GM23248 (cell line): ENCODE measurements around the gene SYT1. TPM values are rescaled to one million over a fixed set of nuclear protein-coding genes. Genes with fewer than 3 reads are reported as not detected.

ENCODE experiments used
- DNase-seq: peaks from one replicate; pipeline ENCODE4 v3.0.0-alpha.2; 2015
- H2AFZ ChIP-seq: fragments of 200-600 bp; sonication (generic); 2 replicates; pipeline ENCODE4 v1.6.1; 2016; ENCODE audit warnings: antibody characterized with exemption
- H3F3A ChIP-seq: fragments of 200-600 bp; sonication (generic); 2 replicates; pipeline ENCODE4 v1.6.1; 2016; ENCODE audit warnings: mild to moderate bottlenecking, antibody characterized with exemption, mixed run types; ENCODE audit not compliant: insufficient read depth
- H3K27ac ChIP-seq: fragments of 200-600 bp; sonication (generic); 2 replicates; pipeline ENCODE4 v1.5.1; 2016; ENCODE audit warnings: mild to moderate bottlenecking
- H3K27me3 ChIP-seq: fragments of 200-600 bp; sonication (generic); replicated peaks from 2 replicates; pipeline ENCODE4 v1.6.1; 2016; ENCODE audit warnings: mild to moderate bottlenecking; ENCODE audit not compliant: insufficient read depth
- H3K36me3 ChIP-seq: fragments of 200-600 bp; sonication (generic); 2 replicates; pipeline ENCODE4 v1.6.1; 2016; ENCODE audit warnings: low read depth, mild to moderate bottlenecking
- H3K4me1 ChIP-seq: fragments of 200-600 bp; sonication (generic); 2 replicates; pipeline ENCODE4 v1.6.1; 2016; ENCODE audit warnings: mild to moderate bottlenecking; ENCODE audit not compliant: insufficient read depth
- H3K4me2 ChIP-seq: fragments of 200-600 bp; sonication (generic); one replicate; pipeline ENCODE4 v1.6.1; 2016; ENCODE audit warnings: mild to moderate bottlenecking; ENCODE audit not compliant: unreplicated experiment
- H3K4me3 ChIP-seq: fragments of 200-600 bp; sonication (generic); 2 replicates; pipeline ENCODE4 v1.5.1; 2016; ENCODE audit warnings: mild to moderate bottlenecking
- H3K79me2 ChIP-seq: fragments of 200-600 bp; sonication (generic); 2 replicates; pipeline ENCODE4 v1.6.1; 2016; ENCODE audit warnings: mild to moderate bottlenecking; ENCODE audit not compliant: insufficient read depth
- H3K9ac ChIP-seq: fragments of 200-600 bp; sonication (generic); 2 replicates; pipeline ENCODE4 v1.6.1; 2016; ENCODE audit warnings: mild to moderate bottlenecking
- H3K9me2 ChIP-seq: fragments of 200-600 bp; sonication (generic); 2 replicates; pipeline ENCODE4 v1.6.1; 2016; ENCODE audit warnings: mixed run types, mild to moderate bottlenecking, moderate library complexity; ENCODE audit not compliant: insufficient read depth
- H3K9me3 ChIP-seq: fragments of 200-600 bp; sonication (generic); one replicate; pipeline ENCODE4 v1.6.1; 2017; ENCODE audit warnings: low read depth
- H4K20me1 ChIP-seq: fragments of 200-600 bp; sonication (generic); 2 replicates; pipeline ENCODE4 v1.6.0; 2016; ENCODE audit not compliant: insufficient read depth
- EZH2 ChIP-seq: fragments of 200-600 bp; sonication (generic); IDR thresholded peaks from 2 replicates; pipeline ENCODE4 v1.6.1; 2018; ENCODE audit warnings: antibody characterized with exemption, mild to moderate bottlenecking; ENCODE audit not compliant: insufficient read depth, poor library complexity, severe bottlenecking
- EZH2phosphoT487 ChIP-seq: fragments of 200-600 bp; sonication (generic); IDR thresholded peaks from 2 replicates; pipeline ENCODE4 v1.6.1; 2018; ENCODE audit warnings: antibody characterized with exemption, moderate library complexity, mild to moderate bottlenecking, low read depth; ENCODE audit not compliant: insufficient read depth
- WGBS, 2 experiments: methylation state at CpG; one replicate each; pipeline ENCODE4 v1.1.6; 2015 to 2017; ENCODE audit warnings: low lambda C conversion rate in 2 of 2, low coverage in 1 of 2; ENCODE audit errors: missing lambda C conversion rate in 2 of 2; 5-methylcytosine and 5-hydroxymethylcytosine counted together
- in situ Hi-C: fragments of 300-500 bp; cut with MboI; formaldehyde crosslinking; loops from 2 replicates; pipeline ENCODE4 v1.15.0; 2020
- polyA plus RNA-seq: library from polyadenylated mRNA; unstranded; fragments of >200 nt; fragmentation: Nextera tagmentation; extraction: Ambion mirVana; gene quantifications from 2 replicates; pipeline ENCODE4 v1.2.1, GENCODE V29; 2016
- total RNA-seq: library from RNA; depleted of rRNA; stranded (reverse); fragments of >200 nt; shearing (Covaris generic); gene quantifications from 2 replicates; pipeline ENCODE4 v1.2.3, GENCODE V29; 2014

Gene SYT1
- total and polyA plus RNA-seq, 2 experiments from 2014 or later: 1.7 to 2.4 TPM

DNA sequence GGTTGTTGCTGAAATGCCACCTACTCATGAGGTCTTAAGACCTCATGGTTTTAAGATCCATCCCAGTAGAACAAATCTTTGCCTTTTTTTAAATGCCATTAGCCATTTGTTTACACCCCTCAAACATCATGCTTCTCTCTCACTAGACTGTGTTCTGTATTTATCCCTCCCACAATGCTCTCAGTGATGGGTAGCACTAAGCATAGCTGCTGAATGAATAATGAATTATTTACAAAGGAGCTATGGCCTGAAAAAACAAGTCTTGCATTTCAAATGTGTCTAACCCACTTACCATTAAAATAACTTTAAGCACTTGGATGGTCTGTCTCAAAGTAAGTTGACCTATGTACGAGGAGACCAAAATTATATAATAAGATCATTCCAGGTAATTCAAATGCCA lies 491.6 kb downstream of the SYT1 start:
- Histone ChIP-seq H3K36me3 (no peaks in the 10 kb centered on the region), H3K27ac (no peak overlapping the region), H3K4me2 (no peak overlapping the region), H3K9me2 (0 out of 2 replicates have a peak, but pooled peaks cover 4% of the 10 kb centered on the region), H4K20me1 (no peaks in the 10 kb centered on the region), H3K79me2 (no peaks in the 10 kb centered on the region), H3K9ac (no peak overlapping the region), H3K4me1 (no peaks in the 10 kb centered on the region), H3K9me3 (no peaks in the 10 kb centered on the region), H2AFZ (no peak overlapping the region), H3K27me3 (no peaks in the 10 kb centered on the region), H3F3A (no peaks in the 10 kb centered on the region), H3K4me3 (no peak overlapping the region)
- TF ChIP-seq EZH2phosphoT487 (no peak), EZH2 (no peak)
- in situ Hi-C loops: no loop called here
- WGBS, 2 experiments: 83 to 95% methylated on average over 1 of the region's 1 CpG
- DNase-seq: no peak

DNA sequence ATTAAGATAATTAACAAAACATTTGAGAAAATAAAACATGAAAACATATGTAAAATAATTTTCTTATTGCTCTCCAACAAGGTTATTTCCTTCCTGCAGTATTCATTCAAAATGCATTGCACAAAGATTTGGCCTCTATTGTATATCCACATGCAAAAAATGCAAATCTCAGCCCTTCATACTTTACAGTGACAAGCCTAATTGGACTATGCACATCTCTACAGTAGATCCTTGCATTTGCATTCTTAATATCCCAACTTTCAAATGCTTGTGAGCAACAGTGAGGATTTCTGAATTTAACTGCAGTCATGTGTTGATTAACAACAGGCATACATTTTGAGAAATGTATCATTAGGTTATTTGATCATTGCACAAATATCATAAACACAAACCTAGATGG lies 492.5 kb downstream of the SYT1 start:
- no peak for DNase-seq
- no peak overlapping the region for H3K9ac ChIP-seq
- H3F3A ChIP-seq: no peaks in the 10 kb centered on the region
- H3K4me3 ChIP-seq: no peak overlapping the region
- no peak overlapping the region for H3K27ac ChIP-seq
- no peaks in the 10 kb centered on the region for H3K9me3 ChIP-seq
- H4K20me1 ChIP-seq: no peaks in the 10 kb centered on the region
- no peaks in the 10 kb centered on the region for H3K4me1 ChIP-seq
- H2AFZ ChIP-seq: no peak overlapping the region
- in situ Hi-C loops: no loop called here
- H3K27me3 ChIP-seq: no peaks in the 10 kb centered on the region
- H3K4me2 ChIP-seq: no peak overlapping the region
- no peaks in the 10 kb centered on the region for H3K79me2 ChIP-seq
- TF ChIP-seq EZH2 (no peak), EZH2phosphoT487 (no peak)
- H3K36me3 ChIP-seq: no peaks in the 10 kb centered on the region
- 0 out of 2 replicates have a peak, but pooled peaks cover 4% of the 10 kb centered on the region for H3K9me2 ChIP-seq

DNA sequence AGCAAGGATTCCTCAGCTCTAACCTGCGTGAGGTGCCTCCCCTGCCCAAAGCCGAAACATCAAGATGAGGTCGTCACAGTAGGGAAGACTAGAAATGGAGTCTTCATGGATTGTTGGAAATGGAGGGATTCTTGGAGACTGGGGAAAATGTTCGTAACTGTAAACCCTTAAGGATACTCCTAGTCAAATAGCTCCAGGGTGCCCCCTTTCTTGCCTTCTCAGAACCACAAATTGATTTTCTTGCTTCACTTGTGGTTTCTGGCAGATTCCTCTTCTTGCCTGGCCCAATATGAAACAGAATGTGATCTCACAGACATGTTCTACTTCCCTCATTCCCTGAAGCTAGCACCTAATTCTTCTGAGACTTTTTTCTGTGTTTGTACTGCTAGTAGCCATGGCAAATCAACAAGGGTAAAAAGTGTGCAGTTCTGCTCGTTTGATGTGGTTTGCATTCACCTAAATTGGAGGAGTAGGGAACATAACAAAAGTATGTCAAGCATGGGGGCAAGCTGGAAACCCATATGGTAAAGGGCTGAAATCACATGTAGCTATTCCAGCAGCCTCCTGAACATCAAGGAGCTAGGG lies 494.2 kb downstream of the SYT1 start:
- Histone ChIP-seq H3K4me2 (no peak overlapping the region), H3K4me3 (no peak overlapping the region), H3K27ac (no peak overlapping the region), H3F3A (no peaks in the 10 kb centered on the region), H3K9me3 (no peaks in the 10 kb centered on the region), H3K9ac (no peak overlapping the region), H3K4me1 (no peaks in the 10 kb centered on the region), H3K27me3 (no peaks in the 10 kb centered on the region), H3K79me2 (no peaks in the 10 kb centered on the region), H2AFZ (no peak overlapping the region), H3K36me3 (no peaks in the 10 kb centered on the region), H3K9me2 (0 out of 2 replicates have a peak, but pooled peaks cover 4% of the 10 kb centered on the region), H4K20me1 (no peaks in the 10 kb centered on the region)
- DNase-seq: no peak
- 86 to 90% methylated on average over 5 of the region's 5 CpGs for WGBS, 2 experiments
- in situ Hi-C loops: no loop called here
- no peak for TF ChIP-seq EZH2phosphoT487

DNA sequence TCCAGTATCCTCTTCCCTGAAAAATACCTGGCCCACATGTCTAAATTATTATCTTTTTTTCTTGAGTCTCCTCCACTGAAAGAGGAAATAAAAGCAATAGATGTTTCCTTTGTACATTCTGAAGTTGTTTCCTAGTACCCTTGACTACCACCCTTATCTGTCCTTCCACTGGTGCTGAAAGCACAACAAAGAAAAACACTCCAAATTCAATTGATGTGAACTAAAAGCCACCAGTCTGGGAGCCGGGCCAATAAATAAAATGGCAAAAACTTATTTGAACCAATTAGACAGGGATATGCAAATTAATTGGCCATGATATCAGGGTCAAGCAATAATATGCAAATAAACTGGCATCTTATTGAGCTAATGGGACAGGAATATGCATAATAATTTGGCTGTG lies 495.7 kb downstream of the SYT1 start:
- TF ChIP-seq EZH2 (no peak), EZH2phosphoT487 (no peak)

DNA sequence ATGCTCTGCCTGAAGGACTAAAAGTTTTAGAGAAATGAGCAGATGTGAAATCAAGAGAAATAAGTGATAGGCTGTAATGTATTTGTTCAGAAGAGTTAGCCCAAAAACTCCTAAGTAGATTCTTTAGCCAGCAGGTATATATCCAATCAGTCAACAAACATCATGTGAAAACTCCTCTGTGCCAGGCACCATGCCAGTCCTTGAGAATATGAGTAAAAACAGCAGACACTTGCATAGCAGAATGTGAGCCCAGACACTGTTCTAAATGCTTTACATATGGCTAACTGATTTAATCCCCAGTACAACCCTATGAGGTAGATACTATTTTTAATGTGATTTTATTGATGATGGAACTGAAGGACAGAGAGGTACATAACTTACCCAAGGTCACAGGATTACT lies 496.4 kb downstream of the SYT1 start:
- Histone ChIP-seq H2AFZ (no peak overlapping the region), H3K9me3 (no peaks in the 10 kb centered on the region), H3K27me3 (no peaks in the 10 kb centered on the region), H3K27ac (no peak overlapping the region), H3K9ac (no peak overlapping the region), H3K4me2 (no peak overlapping the region), H3K36me3 (no peaks in the 10 kb centered on the region), H3K4me1 (no peaks in the 10 kb centered on the region), H4K20me1 (no peaks in the 10 kb centered on the region), H3F3A (no peaks in the 10 kb centered on the region), H3K4me3 (no peak overlapping the region), H3K79me2 (no peaks in the 10 kb centered on the region), H3K9me2 (0 out of 2 replicates have a peak, but pooled peaks cover 4% of the 10 kb centered on the region)
- in situ Hi-C loops: no loop called here
- no peak for DNase-seq
- TF ChIP-seq EZH2 (no peak), EZH2phosphoT487 (no peak)

More for the DNA sequence above, 495.7 kb downstream of the SYT1 start:
- Histone ChIP-seq H3K4me2 (no peak overlapping the region), H3K4me3 (no peak overlapping the region), H2AFZ (no peak overlapping the region), H3K79me2 (no peaks in the 10 kb centered on the region), H3K9me3 (no peaks in the 10 kb centered on the region), H3F3A (no peaks in the 10 kb centered on the region), H4K20me1 (no peaks in the 10 kb centered on the region), H3K36me3 (no peaks in the 10 kb centered on the region), H3K9ac (no peak overlapping the region), H3K27ac (no peak overlapping the region), H3K4me1 (no peaks in the 10 kb centered on the region), H3K27me3 (no peaks in the 10 kb centered on the region), H3K9me2 (0 out of 2 replicates have a peak, but pooled peaks cover 4% of the 10 kb centered on the region)
- no peak for DNase-seq
- WGBS, 2 experiments: 87 to 91% methylated on average over 1 of the region's 1 CpG
- in situ Hi-C loops: no loop called here
